Ecto neural progenitor cell (in vitro differentiated cells): Measurements from ENCODE around the gene DBNDD1.
"Not testable (repeated sequence)": the region's sequence is repeated elsewhere in the genome, so short reads cannot be mapped to it uniquely, and the experiment has no call there.

Experiments used
- DNase-seq: peaks from one replicate; pipeline ENCODE4 v3.0.0-alpha.2; 2018; ENCODE audit warnings: low spot score

DBNDD1 gene

DNA sequence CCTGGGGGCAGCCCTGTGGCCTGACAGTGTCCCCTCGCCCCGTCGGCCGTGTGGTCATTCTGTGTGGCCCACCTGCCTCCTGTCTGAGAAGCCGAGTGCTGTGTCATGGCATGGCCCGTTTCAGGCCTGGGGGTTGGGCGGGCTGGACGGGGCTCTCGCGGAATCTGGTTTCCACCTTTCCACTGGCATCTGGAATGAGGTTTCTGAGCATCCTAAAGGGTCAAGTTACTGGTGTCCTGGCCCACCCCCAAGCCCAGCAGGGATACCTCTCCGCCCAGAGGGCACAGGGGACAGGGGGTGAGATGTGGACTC, 7.8 kb downstream of the DBNDD1 start:
- DNase-seq: no peak

DNA sequence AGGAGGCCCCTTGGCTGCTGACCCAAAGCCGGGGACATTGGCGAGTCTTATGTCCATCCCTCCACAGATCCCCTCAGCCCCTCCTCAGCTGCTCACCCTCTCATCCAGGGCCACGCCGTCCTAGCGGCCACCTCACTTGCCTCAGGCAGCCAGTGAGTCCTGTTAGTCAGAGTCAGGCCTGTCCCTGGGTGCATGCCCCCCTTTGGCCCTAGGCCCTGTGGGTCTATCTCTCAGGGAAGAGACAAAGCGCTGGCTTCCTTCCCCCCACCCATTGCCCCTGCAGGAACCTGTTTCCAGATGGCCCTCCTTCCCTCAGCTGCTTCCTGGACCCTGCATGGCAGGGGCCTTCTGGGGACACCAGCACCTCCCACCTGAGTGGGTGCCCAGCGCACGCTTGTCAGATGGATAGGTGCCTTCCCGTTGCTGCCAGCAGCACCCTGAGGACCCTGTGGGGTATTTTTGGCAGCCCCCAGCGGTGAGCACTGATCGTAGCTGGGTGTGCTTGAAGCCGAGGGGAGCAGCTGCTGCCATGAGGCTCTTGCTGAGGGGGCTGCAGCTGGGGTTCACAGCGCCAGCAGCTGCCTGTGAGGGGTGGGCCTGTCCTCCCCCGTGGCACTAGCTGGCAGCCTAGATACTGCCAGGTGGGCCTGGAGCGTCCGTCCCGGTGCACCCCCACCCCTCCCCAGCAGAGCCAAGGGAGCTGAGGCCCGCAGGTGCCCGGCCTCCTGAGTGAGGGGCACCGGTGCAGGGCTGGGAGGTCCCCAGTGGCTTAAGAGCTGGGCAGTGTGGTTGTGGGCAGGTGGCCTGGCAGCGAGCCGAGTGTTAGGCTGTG, 8.4 kb downstream of the DBNDD1 start:
- DNase-seq: no peak

DNA sequence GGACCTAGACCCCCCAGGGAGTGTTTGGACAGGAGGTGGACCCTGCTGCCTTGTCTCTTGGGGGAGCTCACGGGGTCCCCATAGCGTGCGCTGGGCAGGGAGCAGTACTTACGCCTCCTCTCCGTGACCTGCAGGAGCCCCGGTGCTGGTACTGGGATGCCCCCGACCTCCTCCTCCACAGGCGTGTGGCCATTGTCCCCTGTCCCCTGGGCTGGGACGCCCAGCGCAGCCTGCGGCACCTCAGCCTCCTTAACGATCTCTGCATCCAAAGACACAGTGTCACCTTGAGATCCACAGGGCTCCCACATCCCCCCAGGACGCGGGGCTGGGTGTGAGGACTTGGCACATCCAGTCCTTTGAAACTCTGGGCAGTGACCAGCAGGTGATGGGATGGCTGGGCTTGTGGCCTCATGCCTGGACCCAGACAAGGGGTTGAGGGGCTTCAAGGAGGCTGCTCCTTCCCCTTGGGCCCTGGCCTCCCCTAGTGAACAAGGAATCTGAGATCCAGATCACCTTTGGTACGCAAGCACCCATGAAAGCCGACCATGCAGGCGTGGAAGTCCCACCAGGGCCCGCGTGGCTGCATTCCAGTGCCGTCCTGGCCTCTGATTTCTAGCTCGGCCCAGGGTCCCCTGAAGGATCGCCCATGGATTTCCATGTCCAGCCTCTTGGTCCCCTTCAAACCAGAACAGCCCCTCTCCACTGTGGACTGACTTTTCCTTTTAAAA, 9.9 kb downstream of the DBNDD1 start:
- DNase-seq: no peak

DNA sequence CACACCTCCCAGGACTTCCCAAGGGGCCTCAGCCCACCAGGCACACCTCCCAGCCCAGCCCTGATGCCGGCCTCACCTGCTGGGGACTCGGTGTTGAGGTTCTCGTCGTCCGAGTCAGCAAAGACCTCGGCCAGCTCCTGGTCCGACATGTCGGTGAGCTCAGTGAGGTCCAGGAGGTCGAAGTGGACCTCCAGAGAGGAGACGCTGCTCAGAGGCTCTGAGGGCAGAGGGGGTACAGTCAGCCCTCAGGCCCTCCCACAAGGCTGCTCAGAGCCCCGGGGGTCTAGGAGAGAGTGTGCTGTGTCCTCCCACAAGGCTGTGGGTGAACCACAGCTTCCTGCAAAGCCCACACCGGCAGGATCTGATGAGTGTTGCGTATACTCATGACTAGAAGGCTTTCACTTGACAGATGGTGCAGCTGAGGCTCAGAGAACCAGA, 10.5 kb downstream of the DBNDD1 start:
- no peak for DNase-seq

DNA sequence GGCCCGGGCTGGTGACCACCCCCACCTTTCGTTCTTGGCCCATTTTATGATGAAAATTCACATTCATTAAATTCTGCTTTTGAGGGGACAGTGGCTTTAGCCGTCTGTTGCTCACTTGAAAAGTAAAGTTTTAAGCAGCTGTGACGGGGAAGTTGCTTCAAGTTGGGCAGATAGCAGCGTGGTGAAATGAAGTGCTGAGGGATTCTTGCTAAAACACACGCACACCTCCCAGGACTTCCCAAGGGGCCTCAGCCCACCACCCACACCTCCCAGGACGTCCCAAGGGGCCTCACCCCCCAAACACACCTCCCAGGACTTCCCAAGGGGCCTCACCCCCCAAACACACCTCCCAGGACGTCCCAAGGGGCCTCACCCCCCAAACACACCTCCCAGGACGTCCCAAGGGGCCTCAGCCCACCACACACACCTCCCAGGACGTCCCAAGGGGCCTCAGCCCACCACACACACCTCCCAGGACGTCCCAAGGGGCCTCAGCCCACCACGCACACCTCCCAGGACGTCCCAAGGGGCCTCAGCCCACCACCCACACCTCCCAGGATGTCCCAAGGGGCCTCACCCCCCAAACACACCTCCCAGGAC, 11.5 kb downstream of the DBNDD1 start:
- DNase-seq: not testable (repeated sequence)

DNA sequence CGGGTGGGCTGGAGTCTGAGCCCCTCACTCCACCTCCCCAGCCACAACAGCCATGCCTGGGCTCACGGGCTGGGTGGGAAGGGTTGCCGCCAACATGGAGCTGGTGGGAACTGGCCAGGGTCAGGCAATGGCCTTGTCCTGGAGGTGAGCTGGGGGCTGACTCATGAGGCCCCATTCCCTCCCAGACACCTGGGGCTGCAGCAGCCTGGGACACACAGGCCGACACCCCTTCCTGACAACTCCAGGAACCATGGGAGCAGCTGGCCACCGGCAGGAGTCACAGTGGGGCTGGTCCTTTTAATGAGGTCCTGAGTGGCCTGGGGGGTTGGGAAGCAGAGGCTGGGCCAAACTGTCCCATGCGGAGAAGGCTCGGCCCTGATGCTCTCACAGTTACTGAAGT, 12.2 kb downstream of the DBNDD1 start:
- no peak for DNase-seq

DNA sequence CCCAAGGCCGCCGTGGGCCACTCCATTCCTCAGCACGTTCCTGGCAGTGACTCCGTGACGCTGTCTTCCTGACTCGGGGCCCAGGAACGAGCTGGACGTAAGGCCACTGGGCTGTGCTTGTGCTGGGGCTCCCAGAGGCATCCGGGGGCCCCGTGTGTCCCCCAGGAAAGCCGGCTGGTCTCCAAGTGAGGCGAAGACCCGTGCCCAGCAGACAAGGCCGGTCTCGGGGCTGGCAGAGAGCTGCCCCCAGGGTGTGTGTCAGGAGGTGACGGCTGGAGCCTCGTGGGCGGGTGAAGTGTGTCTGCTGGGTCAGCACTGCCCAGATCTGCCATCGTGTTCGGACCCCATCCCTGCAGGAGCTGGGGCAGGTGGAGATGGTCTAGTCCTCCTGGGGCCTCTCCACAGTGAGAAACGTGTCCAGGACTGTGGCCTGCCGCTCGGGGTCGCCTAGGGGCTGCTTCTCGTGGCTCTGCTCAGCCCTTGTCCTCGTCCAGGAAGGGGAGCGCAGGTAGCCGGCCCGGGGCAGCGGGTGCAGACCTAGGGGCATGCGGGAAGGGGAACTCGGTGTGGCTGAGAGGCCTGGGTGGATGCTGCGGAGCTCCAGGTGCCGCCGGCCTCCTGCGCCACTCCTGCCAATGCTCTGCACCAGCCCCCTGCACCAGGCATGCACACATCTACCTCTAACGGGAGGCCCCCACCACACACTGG, 13.1 kb downstream of the DBNDD1 start:
- no peak for DNase-seq

DNA sequence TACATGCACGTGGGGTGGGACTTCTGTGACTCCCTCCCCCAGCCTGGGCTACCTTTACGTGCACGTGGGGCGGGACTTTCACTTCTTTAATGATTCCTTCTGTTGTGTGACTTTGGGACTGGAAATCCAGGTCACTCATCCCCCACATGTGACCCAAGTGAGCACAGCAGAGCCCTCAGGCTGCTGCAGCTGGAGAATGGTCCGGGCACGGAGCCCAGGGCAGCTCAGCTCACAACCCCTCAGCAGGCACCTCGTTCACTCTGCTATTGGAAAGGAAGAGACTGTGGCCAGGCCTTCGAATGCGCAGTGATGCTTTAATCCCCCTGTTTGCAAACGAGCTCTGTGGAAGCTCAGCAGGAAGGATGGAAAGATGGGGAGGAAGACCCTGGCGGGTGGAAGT, 14.7 kb downstream of the DBNDD1 start:
- no peak for DNase-seq

DNA sequence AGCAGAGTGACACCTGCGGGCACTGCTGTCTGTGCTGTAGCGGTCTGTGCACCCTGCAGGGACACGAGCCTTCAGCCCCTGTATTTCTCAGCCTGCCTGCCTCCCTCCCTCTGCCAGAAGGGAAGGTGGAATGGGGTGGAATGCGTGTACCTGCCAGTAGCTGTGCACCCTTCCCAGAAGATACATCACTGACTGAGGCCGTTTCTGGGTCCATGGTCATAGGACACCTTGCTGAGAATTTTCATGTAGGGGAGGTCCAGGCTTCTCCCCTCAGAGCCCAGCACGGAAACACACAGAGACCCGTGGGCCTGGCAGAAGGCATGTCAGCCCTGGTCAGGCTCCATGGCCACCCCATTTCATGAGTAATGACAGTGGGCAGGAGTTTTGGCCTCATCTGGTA, 16.5 kb downstream of the DBNDD1 start:
- DNase-seq: no peak

DNA sequence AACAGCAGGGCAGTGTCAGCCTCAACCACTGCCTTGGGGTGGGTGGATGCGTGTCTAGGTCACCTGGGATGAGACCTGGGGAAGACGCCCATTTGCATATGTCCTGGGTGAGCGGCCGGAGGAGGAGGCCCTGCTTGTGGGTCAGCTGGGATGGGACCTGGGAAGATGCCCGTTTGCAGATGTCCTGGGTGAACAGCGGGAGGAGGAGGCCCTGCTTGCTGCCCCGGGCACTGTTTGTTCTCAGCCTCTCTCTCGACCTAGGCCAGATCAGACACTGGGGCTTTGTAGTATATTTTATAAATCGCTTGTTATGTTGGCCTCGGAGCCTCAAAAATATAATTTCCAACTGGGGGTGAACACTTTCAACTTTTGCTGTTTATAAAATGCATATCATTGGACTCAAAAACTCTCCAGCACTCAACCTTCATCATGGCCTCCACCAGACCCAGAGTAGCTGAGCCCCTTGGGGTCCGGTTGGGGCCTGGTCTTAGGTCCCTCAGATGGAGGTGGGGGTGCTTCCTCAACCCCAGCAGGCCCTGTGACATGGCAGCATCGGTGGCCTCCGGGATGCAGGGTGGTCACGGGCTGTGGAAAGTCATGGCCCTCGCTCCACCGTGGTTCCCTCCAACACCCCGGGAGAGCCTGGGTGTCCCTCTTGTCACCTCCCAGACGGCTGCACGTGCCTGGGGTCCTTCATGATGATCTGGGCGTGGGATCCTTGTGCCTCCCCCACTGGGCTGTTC, 17.3 kb downstream of the DBNDD1 start:
- DNase-seq: no peak

DNA sequence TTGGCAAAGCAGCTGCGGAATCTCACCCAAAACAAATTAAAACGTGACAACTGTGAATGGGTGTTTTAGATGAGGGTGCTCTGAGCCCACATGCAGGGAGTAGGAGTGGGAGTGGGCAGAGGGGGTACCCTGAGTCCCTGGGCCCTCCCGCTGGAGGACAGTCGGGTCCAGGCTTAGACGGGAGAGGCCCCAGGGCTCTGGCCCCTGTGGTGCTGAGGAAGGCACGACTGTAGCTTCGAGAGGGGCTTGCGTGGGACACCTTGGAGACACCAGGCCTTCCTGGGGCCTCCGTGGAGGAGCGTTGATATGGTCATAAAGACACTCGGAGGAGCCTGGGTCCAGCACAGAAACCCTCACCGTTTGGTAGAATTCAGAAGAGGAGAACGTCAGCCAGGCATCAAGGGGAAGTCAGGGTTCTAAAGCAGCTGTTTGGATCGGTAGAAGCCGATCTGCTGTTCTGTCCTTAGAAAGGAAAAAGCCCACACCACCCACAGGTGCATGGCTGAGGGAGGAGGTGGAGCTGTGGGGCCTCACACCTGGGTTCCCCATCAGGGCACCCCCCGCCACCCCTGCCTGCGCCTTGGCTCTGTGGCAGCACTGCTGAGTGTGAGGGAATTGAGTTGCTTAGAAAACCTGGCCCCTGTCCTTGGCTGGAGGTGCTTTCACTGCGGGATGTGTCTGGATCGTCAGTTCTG, 18.4 kb downstream of the DBNDD1 start:
- DNase-seq: no peak

DNA sequence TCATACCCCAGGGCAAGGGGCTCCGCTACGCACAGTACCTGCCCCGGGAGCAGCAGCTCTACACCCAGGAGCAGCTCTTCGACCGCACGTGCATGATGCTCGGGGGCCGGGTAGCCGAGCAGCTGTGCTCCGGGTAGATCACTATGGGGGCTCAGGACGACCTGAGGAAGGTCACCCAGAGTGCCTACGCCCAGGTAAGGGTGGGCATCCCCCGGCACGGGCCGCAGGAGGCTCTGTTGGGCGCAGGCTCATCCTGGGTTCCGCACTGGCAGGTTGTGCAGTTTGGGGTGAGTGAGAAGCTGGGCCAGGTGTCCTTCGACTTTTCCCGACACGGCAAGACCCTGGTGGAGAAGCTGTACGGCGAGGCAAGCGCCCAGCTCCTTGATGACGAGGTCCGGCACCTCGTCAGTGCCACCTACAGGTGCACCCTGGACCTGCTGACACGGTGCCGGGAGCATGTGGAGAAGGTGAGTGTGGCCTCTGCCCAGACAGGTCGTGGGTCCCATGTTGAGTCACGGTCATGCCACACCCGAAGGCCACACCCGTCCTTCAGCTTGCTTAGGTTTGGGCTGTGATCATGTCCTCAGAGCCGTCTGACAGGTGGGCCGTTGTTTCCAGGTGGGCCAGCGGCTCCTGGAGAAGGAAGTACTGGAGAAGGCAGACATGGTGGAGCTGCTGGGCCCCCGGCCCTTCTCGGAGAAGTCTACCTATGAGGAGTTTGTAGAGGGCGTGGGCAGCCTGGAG, 19.3 kb downstream of the DBNDD1 start:
- no peak for DNase-seq

DNA sequence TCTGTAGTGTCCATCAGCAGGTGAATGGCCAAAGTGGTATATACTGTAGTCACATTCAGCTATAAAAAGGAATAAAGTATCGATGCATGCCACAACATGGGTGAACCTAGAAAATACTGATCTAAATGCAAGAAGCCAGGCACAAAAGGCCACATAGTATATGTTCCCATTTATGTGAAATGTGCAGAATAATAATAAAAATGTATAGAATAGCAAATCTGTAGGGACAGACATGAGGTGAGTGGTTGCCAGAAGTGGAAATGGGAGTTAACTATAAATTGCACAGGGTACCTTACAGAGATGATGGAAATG, 23.1 kb downstream of the DBNDD1 start:
- no peak for DNase-seq

DNA sequence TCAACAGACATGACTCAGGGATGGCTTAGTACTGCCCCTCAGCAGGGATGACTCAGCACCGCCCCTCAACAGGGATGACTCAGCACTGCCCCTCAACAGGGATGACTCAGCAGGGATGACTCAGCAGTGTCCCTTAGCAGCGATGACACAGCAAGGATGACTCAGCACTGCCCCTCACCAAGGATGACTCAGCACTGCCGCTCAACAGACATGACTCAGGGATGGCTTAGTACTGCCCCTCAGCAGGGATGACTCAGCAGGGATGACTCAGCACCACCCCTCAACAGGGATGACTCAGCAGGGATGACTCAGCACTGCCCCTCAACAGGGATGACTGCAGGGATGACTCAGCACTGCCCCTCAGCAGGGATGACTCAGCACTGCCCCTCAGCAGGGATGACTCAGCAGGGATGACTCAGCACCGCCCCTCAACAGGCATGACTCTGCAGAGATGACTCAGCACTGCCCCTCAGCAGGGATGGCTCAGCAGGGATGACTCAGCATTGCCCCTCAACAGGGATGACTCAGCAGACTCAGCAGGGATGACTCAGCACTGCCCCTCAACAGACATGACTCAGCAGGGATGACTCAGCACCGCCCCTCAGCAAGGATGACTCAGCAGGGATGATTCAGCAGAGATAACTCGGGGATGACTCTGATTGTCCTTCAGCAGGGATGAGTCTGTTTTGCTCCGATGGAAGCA, 23.6 kb downstream of the DBNDD1 start:
- not testable (repeated sequence) for DNase-seq

DNA sequence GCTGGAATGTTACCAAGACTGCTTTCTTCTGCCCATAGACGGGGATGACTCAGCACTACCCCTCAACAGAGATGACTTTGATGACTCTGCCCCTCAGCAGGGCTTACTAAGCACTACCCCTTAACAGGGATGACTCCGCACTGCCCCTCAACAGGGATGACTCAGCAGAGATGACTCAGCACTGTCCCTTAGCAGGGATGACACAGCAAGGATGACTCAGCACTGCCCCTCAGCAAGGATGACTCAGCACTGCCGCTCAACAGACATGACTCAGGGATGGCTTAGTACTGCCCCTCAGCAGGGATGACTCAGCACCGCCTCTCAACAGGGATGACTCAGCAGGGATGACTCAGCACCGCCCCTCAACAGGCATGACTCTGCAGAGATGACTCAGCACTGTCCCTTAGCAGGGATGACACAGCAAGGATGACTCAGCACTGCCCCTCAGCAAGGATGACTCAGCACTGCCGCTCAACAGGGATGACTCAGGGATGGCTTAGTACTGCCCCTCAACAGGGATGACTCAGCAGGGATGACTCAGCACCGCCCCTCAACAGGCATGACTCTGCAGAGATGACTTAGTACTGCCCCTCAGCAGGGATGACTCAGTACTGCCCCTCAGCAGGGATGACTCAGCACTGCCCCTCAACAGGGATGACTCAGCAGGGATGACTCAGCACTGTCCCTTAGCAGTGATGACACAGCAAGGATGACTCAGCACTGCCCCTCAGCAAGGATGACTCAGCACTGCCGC, 24.4 kb downstream of the DBNDD1 start:
- DNase-seq: not testable (repeated sequence)

DNA sequence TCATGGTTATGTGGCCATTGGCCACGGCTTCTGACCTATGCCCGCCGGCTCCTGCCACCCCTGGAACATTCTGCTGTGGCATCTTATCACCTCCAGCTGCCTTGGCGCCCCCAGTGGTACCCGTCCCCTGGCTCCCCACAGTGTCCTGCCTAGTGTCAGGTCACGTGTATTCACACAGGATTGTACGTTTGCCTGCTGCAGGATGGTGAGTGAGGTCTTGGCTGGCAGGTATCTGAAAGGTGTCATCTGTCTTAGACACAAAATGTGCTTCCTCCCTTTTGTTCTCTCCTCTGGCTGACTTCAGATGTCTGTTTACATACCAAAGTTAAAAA, 24.9 kb downstream of the DBNDD1 start:
- no peak for DNase-seq

DNA sequence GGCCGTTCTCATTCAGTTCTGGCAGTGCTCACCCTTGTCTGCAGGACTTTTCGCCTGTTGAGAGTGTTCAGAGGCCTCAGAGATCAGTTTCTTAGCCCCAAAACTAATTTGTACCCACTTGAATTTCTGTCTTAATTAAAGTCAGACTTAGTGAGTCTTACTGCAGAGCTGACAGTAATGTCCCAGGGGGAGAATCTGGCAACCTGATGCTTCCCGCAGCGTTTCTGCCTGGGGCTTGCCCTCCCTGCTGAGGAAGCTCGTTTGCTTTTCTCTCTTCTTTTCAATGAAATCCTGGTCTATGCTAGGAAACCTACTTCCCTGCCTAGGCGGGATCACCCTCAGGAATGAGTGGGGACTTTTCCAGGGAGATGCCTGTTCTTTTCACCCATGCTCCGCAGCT, 25.3 kb downstream of the DBNDD1 start:
- no peak for DNase-seq

DNA sequence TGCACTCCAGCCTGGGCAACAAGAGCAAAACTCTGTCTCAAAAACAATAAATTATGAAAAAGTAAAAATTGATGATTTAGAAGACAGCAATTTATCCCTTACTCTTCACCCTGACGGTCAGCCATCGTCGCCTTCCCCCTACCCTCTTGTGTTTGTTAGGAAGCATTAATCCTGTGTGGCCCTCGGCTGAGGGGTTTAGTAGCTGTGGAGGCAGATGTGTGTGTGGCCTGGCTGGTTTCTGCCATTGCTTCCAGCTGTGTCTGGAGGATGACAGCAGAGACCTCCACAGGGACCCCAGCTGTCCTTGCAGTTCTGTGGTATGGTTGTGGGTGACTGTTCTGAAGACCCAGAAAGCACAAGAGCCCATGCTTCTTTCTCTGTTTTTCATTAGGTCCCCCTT, 25.9 kb downstream of the DBNDD1 start:
- DNase-seq: no peak

DNA sequence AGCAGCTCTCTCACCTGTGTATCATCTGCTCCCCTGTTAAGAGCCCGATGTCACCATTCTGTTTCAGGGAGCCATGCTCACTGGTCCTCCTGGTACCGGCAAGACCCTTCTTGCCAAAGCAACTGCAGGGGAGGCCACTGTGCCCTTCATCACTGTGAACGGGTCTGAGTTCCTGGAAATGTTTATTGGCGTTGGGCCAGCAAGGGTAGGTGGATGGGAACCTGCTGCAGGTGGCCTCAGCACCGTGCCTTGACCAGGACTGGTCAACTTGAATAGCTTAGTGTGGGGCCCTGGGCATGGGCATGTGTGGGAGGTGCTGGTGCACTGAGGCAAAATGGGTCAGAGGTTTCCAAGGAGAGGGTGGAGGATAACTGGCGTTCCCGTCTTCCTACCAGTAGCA, 28.5 kb downstream of the DBNDD1 start:
- DNase-seq: no peak

DNA sequence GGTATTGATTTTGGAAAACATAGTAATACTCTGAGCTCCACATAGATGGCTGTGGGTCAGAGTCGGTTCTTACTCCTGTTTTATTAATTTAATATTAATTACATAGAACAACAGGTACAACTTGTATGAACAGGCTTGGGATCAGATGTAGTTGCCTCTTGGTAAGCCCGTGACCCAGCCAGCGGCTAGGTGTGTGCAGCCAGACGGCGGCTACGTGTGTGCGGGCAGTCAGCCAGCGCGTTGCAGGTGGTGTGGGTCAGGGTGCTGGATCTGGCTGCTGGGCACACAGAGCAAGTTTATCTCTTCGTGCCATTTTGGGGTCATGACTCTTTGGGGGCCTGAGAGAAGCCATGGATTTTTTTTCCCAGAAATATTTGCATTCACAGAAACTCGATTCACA, 30.3 kb downstream of the DBNDD1 start:
- DNase-seq: no peak
